GM18517 (cell line): ENCODE measurements around the gene GPSM1.
A peak's percentile ranks its signal among the peaks of the same experiment; 100 is the strongest.

Experiments
- ATAC-seq: cut with Tn5 transposase; IDR thresholded peaks from one replicate; pipeline ENCODE4 v1.9.1; 2021; ENCODE audit warnings: mild to moderate bottlenecking, moderate library complexity; ENCODE audit not compliant: unreplicated experiment

The GPSM1 gene

DNA sequence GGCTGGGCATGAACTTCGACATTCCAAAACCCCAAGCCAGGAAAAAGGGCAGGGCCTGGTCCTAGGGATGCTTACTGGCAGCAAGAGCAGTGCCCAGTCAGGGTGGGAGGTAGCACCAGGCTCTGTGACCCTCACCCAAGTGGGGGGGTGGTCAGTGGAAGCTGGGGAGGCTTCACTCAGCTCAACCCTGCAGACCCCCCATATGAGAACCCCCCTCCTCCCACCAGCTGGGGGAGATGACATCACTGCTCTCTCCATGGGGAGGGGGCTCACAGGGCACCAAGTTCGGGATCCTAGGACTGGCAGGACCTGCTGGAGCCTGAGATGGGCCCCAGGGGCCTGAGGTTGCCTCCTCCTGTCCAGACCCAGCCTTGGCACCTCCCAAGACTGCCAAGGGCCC, 31.5 kb downstream of the GPSM1 start:
- ATAC-seq = no peak

DNA sequence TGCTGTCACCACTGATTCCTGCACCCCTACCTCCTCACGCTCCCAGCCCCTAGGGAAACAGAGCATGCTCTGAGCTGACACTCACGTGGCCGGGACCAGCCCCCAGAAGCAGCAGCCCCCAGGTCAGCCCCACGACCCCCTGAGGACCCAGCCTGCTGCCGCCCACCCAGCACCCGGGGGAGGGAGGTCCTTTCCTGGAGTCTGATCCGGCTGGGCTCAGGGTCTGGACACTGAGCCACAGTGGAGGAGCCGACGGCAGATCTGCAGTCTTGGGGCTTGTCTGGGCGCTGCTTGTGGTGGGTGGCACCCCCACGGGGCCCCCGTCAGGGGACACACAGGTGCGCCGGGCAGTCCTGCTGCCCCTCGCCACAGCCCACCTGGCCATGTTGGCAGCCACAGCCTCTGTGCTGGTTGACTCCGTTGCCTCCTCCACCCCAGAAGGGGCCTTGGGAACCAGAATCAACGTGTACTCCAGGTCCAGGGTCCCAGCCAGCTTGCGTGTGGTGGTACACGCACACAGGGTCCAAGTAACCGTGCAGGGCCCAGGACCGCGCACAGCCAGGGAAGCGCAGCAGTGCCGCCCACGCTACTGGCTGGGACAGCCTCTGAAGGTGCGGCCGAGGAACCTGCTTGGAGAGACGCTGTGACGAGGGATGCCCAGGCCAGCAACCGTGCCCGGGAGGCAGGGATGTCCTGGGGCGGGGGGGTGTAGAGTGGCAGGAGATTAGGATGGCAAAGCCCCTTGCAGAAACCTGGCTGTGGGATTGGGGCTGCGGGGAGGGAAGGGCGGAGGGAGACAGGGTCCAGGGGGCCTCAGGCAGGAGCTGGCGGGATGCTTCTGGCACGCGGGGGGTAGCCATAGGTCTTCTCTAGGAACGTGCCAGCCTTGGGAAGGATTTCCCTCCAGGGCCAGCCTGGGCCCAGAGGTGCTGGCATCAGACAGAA, 32.7 kb downstream of the GPSM1 start:
- no peak for ATAC-seq

DNA sequence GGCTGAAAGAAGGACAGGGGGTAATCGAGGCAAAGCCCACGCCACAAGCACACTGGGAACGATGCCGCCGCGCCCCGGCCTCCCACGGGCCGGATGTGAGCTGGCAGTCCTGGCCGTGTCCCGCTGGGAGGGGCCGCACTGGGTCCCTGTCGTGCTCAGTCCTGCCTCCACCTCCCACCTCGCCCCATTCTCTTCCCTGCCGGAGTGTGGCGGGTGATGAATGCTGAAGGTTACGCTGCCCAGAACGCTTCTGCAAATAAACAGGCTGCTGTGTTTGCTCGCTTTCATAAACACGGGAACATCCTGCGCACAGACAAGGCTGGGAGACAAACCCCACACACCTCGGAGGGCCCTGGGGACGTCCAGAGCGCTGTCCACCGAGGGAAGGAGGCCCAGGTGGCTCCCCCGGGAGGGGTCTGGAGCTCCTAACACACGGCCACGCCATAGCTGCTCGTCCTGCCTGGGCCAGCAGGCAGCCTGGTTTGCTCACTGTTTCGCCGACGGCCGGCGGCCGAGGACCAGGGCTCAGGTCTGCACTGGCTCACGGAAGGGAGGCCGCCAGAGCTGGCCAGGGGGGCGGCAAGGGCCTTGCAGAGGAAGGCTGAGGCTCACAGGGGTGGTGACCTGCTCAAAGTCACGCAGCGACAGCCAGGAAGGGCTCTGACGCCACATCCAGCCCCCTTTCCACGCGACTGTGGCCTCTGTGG, 33.9 kb downstream of the GPSM1 start:
- no peak for ATAC-seq

DNA sequence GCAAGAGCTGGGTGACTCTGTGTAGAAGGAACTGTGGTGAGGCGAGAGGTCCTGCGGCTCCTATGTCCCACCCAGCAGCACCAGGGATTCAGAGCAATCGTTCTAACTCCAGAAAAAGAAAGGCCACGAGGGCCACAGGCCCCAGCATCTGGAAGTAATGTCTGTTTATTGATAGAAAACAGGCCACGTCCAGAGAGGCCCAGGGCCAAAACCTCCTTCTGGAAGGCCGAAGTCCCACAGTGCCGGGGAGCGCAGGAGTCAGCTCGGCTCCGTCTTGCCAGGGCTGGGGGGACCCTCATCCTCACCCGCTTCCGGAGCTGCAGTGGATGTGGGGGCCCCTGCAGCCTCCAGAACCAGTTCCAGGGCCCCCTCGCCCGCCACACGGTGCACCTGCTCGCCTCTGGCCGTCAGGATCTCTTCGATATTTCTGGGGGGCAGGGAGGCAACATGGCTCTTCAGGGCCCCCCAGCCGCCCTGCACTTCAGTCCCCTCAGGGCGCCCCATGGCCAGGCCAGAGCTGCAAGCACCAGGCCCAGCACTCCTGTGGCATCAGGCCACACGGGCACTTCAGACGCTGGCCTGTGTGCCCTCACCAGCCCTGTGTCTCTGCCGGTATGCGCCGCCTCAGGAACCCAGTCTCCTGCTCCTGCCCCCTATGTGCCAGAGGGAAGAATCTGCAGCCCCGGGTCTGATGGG, 34.6 kb downstream of the GPSM1 start:
- no peak for ATAC-seq

DNA sequence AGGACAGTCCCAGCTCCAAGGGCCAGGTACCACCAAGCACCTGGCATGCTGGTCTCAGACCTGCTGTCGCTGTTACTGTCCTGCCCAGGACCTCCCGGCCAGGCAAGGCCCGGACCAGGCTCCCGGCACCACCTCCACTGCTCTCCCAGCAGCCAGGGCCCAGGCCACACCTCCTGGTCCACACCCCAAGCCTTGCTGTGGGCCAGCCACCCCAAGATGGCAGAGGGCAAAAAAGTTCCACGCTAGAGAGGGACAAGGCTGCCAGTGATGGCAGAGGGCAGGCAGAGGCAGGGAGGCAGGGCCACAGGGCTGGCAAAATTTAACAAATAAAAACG, 35.1 kb downstream of the GPSM1 start:
- ATAC-seq = no peak

DNA sequence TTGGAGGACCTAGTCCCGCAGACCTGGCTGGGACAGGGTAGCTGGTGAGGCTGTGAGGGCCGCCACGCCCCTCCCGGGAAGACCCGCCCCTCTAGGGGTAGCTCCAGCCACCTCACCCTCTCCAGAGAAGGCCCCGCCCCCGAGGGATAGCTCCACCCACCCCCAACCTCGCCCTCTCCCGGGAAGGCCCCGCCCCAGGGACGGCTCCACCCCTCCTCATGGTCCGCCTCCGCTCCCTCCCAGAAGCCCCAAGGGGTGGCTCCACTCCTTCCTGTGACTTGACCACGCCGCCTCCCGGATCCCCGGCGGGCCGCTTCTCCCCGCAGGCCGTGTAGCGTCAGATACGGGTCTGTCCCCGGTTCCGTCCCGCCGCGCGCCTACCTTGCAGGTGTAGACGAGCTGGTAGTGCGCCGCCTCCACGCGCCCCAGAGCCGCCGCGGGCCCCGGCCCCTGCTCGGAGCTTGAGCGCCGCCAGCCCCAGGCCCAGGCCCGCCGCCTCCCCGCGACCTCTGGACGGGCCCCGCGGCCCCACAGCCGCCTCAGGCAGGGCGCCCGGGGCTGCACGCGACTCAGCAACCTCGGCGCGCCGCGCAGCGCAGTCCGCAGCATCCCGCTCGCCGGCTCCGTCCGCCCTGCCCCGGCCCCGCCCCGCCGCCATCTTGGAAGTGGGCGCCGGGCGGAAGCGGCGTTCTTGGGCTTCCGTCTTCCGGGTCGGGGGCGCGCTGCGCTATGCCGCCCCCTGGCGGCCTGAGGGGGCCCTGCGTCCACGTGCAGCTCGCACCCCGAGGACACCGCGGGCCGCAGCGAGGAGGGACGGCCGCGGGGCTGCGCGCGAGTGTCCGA, 36.0 kb downstream of the GPSM1 start, which contains the start of gene DNLZ:
Gene DNLZ, minus strand, starts transcription at position 639 of the 843 bp plus-strand sequence. Its CDS starts 30 bp downstream, at position 609.
- peak; percentile 53 for ATAC-seq

DNA sequence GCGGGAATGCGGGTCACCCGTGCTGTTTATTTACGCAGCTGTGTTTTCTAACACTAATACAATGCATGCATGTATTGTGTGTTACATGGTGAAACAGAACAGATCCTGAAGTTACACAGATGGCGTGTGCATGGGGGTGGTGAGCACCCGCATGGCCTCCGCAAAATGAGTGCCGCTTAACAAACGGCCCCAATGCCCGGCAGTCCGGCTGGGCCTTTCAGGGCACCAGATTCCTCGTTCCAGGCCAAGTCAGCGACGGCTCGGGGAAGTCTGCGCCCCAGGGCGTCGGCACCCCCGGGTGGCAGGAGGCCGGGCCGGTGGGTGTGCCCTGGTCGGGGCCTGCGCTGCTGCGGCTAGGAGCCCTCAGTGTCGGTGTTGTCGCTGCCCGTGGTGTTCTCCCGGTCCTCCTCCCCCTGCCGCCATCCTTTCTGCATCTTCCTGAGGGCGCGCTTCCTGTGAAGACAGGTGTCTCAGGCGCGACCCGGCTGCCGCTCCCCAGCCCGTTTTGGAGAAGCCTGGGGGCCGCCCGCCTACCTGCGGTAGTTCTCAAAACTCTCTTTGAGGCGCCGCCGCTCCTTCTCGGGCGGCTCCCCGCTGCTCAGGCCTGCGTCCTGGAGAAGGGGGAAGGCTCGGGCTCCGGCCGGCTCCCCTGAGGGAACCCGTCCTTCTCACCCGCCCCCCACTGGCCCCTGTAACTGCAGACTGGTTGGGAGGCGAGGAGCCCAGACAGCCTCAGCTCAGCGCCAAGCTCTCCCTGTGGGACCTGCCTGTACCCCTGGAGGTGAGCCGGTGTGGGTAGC, 36.8 kb downstream of the GPSM1 start:
- peak; percentile 5 for ATAC-seq

DNA sequence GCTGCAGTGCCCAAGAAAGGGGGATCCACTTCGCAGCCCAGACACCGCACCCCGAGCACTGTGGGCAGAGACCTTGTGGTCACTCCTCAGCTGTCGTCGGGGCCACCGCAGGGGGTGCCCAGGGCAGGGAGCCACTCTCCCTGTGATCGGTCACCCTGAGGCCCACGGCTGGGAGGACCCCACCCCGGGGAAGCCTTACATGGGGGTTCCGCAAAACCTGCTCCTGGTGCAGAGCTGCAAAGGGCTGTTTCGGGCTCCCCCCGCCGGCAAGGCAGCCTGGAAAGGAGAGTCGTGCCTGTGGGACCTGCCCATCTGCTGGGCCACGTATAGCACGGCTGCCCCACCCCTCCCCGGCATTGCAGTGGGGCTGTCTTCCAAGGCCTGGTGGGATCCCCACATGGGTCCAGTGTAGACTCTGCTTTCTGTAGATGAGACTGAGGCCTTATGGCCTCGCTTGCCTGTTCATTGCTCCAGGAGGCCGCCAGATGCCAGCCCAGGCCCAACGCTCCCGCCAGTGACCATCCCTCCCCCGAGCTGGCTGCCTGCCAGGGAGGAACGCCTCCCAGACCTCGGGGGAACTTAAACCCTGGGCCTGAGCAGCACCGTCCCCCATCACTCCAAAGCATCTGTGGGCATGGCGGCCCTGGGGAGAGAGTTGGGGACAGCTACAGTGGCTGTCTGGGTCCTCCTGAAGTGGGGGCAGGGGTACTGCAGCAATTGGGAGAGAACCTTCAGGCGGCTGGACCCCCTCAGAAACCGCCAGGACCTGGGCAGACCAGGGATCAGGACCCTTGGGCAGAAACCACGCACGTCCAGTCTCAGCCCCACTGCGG, 37.8 kb downstream of the GPSM1 start:
- no peak for ATAC-seq

DNA sequence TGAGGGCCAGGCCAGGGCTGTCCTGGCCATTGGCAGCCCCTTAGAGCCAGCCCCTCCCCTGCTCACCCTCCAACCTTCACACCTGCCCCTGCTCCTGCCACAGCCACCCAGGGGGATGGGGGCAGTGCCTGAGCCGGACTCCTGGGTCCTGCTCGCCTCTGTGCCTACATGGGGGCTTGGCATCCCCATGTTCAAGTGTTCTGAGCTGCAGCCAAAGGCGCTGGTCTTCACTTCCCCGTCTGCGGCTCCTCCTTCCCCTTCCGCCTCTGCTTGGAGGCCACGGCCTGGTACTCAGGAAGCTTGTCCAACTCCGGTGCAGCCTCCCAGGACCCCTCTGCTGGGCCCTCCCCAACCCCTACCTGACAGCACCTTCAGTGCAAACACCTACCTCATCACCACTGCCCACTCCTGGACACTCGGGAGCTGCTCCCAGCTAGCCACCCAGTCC, 38.5 kb downstream of the GPSM1 start:
- ATAC-seq = no peak

DNA sequence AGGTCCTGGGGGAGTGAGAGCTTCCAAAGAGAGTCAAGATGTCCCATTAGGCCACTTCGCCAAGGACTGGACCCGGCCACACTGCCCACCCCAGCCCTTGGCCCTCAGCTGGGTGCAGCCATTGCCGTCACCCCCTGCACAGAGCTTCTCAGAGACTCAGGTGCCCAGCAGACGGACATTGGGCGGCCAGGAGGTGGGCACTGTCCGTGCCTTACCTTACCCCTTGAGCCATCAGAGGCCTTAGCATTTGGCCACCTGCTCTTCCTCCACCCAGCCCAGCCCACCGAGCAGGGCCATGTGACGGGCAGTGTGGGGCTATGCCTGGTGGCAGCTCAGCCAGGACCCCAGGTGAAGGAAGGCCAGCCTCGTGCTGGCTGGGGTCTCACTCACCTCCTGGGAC, 39.5 kb downstream of the GPSM1 start:
- ATAC-seq = no peak

DNA sequence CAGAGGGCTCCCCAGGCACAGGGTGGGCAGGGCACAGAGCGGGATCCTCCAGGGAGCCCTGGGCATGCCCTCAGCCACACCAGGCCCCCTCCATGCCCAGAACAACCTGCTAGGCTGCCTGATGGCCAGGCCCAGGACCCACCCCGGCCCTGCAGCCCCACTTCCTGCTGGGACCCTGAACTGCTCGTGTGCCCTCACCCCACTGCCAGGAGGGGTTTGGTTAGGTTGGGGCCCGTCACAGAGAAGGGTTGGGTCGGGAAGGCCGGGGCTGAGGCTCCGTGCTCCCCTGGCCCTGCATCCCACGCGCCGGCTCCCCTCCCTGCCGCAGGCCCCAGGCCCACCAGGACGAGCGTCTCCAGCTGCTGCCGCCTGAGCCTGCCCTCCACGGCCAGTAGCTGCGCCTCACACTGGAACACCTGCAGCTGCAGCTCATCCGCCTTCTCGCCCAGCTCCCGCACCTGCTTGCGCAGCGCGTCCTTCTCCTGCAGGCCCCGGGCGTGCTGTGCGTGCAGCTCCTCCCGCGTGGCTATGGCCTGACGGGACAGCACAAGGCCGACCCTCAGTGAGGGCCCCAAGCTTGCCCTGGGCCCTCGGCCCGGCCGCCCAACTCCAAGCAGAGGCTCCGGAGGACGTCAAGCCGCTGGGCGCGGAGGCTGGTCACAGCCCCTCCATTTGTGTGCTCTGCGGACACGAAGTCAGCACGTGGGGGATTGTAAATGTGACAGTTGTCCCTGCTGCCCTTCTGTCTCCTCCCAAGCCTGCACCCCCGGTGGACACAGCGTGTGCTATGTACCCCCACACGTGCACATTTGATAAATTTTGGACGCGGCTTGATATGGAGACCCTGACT, 40.2 kb downstream of the GPSM1 start:
- ATAC-seq = no peak

DNA sequence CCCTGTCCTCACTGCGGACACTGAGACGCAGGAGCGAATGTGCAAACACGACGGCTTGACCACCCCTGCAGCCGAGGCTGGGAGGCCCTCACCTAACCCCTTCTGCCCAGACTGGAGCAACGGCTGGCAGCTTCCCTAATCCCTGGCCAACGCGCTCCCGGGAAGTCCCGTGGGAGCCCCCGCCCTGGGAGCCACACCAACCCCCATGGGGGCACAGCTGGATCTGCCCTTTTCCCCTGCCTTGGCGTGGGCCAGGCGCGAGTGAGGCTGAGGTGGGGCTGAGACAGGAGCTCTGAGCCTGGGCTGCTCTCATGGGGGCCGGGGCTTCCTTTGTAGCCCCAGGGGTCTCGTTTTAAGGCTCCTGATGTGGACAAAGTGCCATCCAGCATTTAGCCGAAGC, 40.9 kb downstream of the GPSM1 start:
- ATAC-seq = no peak

DNA sequence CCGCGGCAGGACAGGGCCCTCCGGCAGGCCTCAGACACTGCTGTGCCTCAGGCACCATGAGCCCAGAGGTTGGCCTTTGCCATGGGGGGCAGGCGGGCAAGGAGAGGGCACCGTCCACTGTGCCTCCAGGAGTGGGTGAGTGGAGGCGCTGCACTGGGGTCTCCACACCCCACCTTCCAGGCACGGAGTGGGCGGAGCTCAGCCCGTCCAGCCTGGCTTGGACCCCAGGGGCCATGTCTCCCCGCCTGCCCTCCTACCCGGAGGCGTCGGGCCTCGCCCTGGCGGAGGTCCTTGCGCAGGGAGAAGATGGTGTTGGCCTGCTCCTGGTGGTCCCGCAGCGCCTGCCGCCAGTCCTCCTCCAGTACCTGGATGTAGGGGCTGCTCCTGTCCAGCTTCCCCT, 42.7 kb downstream of the GPSM1 start:
- ATAC-seq = no peak

DNA sequence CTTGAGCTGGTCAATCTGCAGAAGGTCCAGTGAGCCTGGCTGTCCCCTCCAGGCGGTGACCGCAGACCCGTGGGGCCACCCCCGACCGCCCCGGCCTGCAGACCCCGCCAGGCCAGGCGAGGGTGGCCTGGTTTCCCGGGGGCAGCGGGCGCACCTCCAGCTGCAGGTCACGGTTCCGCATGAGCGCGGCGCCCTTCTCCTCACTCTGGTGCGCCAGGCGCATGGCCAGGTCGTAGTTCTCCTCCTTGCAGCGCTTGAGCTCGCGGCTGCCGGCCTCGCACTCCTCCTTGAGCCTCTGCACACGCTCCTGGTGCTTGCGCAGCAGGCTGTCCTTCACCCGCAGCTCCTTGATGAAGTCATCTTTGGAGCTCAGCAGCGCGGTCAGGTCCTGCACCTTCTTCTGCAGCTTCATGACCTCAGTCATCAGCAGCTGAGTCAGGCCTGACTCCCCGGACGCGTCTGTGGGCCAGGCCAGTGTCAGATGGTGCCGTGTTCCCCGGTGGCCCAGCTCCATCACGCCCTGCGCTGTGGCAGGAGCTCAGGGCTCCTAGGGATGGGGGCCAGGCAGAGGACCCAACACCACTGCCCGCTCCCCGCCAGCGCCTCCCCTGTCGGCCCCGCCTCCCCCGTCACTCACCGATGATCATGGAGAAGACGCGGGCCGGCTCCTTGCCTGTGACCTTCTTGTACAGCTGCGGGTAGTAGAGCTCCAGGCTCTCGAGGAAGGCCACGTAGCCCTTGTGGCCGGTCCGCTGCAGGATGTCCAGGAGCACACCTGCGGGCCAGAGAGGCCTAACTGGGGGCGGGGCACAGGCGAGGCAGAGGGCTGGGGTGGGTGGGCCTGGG, 43.6 kb downstream of the GPSM1 start:
- ATAC-seq = no peak

DNA sequence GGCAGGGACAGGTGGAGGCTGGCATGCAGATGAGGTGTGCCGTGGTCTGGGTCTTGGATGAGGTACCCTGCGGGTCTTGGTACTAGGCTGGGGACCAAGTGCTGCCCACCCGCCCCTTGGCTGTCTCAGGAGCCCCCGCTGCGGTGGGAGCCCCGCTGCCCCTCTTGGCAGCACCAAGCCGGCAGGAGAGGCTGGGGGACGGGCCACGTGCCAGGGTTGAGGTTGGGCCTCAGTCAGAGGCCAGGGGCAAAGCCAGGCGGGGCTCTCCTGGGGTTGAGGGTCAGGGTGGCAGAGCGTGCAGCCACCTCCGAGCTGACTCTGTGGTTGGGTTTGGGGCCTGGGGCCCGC, 44.2 kb downstream of the GPSM1 start:
- no peak for ATAC-seq

DNA sequence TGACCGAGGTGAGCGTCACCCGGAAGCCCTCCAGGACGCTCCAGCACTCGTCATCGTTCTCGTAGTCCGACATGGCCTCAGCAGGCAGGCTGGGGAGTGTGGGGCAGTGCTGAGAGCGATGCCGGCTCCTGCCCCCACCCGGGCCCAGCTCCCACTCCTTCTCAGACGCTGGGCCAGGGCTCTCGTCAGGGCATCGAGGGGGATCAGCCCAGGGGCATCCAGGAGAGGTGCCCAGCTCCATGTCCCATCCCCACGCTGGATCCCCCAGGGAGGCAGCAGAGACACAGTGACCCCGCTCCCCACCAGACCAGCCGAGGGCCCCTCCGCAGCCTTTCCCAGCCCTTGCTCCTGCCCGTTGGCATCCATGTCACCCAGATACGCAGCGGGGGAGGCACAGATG, 44.7 kb downstream of the GPSM1 start:
- ATAC-seq = no peak
